Trophoblast cell (in vitro differentiated cells and primary cell): ENCODE measurements around the gene GTF2F2. TPM values are rescaled to one million over a fixed set of nuclear protein-coding genes. Genes with fewer than 3 reads are reported as not detected.
A peak's percentile ranks its signal among the peaks of the same experiment; 100 is the strongest.

Experiments used
- DNase-seq, 2 donors: peaks; one replicate each; pipeline ENCODE4 v3.0.0-alpha.2; 2016
- H2AFZ ChIP-seq: 2 replicates; pipeline ENCODE4 v1.6.1; 2013; ENCODE audit warnings: low read length, moderate library complexity, mild to moderate bottlenecking; ENCODE audit not compliant: insufficient read depth, poor library complexity
- H2AK5ac ChIP-seq: 2 replicates; pipeline ENCODE4 v1.6.1; 2013; ENCODE audit warnings: mild to moderate bottlenecking, low read length
- H2BK120ac ChIP-seq: 2 replicates; pipeline ENCODE4 v1.6.1; 2013; ENCODE audit warnings: low read length, mild to moderate bottlenecking, moderate library complexity; ENCODE audit not compliant: insufficient read depth, poor library complexity
- H2BK12ac ChIP-seq: 2 replicates; pipeline ENCODE4 v1.6.1; 2013; ENCODE audit warnings: mild to moderate bottlenecking, low read length, moderate library complexity
- H2BK5ac ChIP-seq: 2 replicates; pipeline ENCODE4 v1.6.1; 2013; ENCODE audit warnings: low read length, low read depth, moderate library complexity, mild to moderate bottlenecking; ENCODE audit not compliant: poor library complexity
- H3K14ac ChIP-seq: 2 replicates; pipeline ENCODE4 v1.6.1; 2013; ENCODE audit warnings: mild to moderate bottlenecking, low read length
- H3K18ac ChIP-seq: 2 replicates; pipeline ENCODE4 v1.6.1; 2013; ENCODE audit warnings: mild to moderate bottlenecking, low read length
- H3K23ac ChIP-seq: 2 replicates; pipeline ENCODE4 v1.6.1; 2013; ENCODE audit warnings: low read length
- H3K27ac ChIP-seq: 2 replicates; pipeline ENCODE4 v1.5.1; 2013; ENCODE audit warnings: low read depth, mild to moderate bottlenecking, inconsistent platforms, low read length, moderate library complexity
- H3K27me3 ChIP-seq: 2 replicates; pipeline ENCODE4 v1.6.1; 2013; ENCODE audit warnings: inconsistent platforms, mild to moderate bottlenecking, low read length, moderate library complexity; ENCODE audit not compliant: insufficient read depth
- H3K36me3 ChIP-seq, 2 experiments: 1 replicate in 1 of 2; 2 replicates in 1 of 2; pipeline ENCODE4 v1.6.1; 2013; ENCODE audit warnings: low read length in 2 of 2, mild to moderate bottlenecking in 2 of 2, moderate library complexity in 1 of 2; ENCODE audit not compliant: insufficient read depth in 2 of 2, control insufficient read depth in 1 of 2
- H3K4ac ChIP-seq: 2 replicates; pipeline ENCODE4 v1.6.1; 2013; ENCODE audit warnings: low read depth, mild to moderate bottlenecking, low read length, moderate library complexity
- H3K4me1 ChIP-seq, 2 experiments: 1 replicate in 1 of 2; 2 replicates in 1 of 2; pipeline ENCODE4 v1.6.1; 2013; ENCODE audit warnings: low read length in 2 of 2, mild to moderate bottlenecking in 2 of 2, moderate library complexity in 1 of 2; ENCODE audit not compliant: insufficient read depth in 2 of 2, control insufficient read depth in 1 of 2
- H3K4me2 ChIP-seq: 2 replicates; pipeline ENCODE4 v1.6.1; 2013; ENCODE audit warnings: inconsistent platforms, mild to moderate bottlenecking, low read length, moderate library complexity
- H3K4me3 ChIP-seq: 2 replicates; pipeline ENCODE4 v1.5.1; 2013; ENCODE audit warnings: mild to moderate bottlenecking, low read depth, low read length, inconsistent platforms
- H3K79me1 ChIP-seq: one replicate; pipeline ENCODE4 v1.6.1; 2013; ENCODE audit warnings: low read length
- H3K79me2 ChIP-seq: 2 replicates; pipeline ENCODE4 v1.6.1; 2013; ENCODE audit warnings: low read length, mild to moderate bottlenecking; ENCODE audit not compliant: control insufficient read depth, insufficient read depth, poor library complexity
- H3K9ac ChIP-seq: 2 replicates; pipeline ENCODE4 v1.6.1; 2013; ENCODE audit warnings: mild to moderate bottlenecking, low read length
- H3K9me3 ChIP-seq: 2 replicates; pipeline ENCODE4 v1.6.1; 2013; ENCODE audit warnings: low read depth, mild to moderate bottlenecking, control low read depth, inconsistent platforms, low read length; ENCODE audit not compliant: insufficient read depth
- H4K12ac ChIP-seq: 2 replicates; pipeline ENCODE4 v1.6.1; 2013; ENCODE audit warnings: low read depth, mild to moderate bottlenecking, low read length, moderate library complexity
- H4K8ac ChIP-seq: 2 replicates; pipeline ENCODE4 v1.6.1; 2013; ENCODE audit warnings: low read depth, mild to moderate bottlenecking, low read length, moderate library complexity
- H4K91ac ChIP-seq: one replicate; pipeline ENCODE4 v1.6.1; 2013; ENCODE audit warnings: low read depth, mild to moderate bottlenecking, low read length, moderate library complexity
- WGBS: extraction: QIAGEN DNeasy Blood & Tissue Kit; methylation state at CpG from one replicate; pipeline ENCODE4 v1.1.7; 2013; ENCODE audit warnings: missing lambda C conversion rate; ENCODE audit not compliant: insufficient read length, insufficient coverage; ENCODE audit errors: extremely low coverage; 5-methylcytosine and 5-hydroxymethylcytosine counted together
- polyA plus RNA-seq: library from polyadenylated mRNA; stranded (reverse); fragments of 200-250 nt; gene quantifications from 2 replicates; pipeline ENCODE4 v1.2.3, GENCODE V29; 2013

The GTF2F2 gene
- polyA plus RNA-seq = 19.9 and 20.5 TPM in 2 replicates

- H3K27me3 ChIP-seq = no peaks in the 10 kb centered on the region
- no peak within 1 kb of the TSS for H2AK5ac ChIP-seq
- peak; percentile 88 to 97 for DNase-seq
- H3K4me3 ChIP-seq = peak within 1 kb of the TSS; percentile 94
- peak within 1 kb of the TSS; percentile 40 for H2AFZ ChIP-seq
- H3K9me3 ChIP-seq = no peaks in the 10 kb centered on the region
- peak within 1 kb of the TSS; percentile 49 for H3K14ac ChIP-seq
- no peak within 1 kb of the TSS for H2BK12ac ChIP-seq
- H4K12ac ChIP-seq = peak within 1 kb of the TSS; percentile 83
- H3K79me2 ChIP-seq = peaks cover 4% of the 10 kb centered on the region
- peak within 1 kb of the TSS; percentile 30 for H2BK120ac ChIP-seq
- no CpG with 5 or more reads among the region's 53 CpGs for WGBS
- H2BK5ac ChIP-seq = peak within 1 kb of the TSS; percentile 28
- H3K27ac ChIP-seq = peak within 1 kb of the TSS; percentile 85
- peaks cover 0 to 2% of the 10 kb centered on the region in 2 experiments for H3K36me3 ChIP-seq
- peak within 1 kb of the TSS; percentile 95 for H3K9ac ChIP-seq
- H3K18ac ChIP-seq = peak within 1 kb of the TSS; percentile 44
- H3K23ac ChIP-seq = peak within 1 kb of the TSS; percentile 54
- H4K91ac ChIP-seq = peak within 1 kb of the TSS; percentile 63
- H3K4me2 ChIP-seq = peak within 1 kb of the TSS; percentile 92
- H3K79me1 ChIP-seq = peaks cover 5% of the 10 kb centered on the region
- peaks cover 0 to 7% of the 10 kb centered on the region in 2 experiments for H3K4me1 ChIP-seq
- peak within 1 kb of the TSS; percentile 95 for H4K8ac ChIP-seq
- peak within 1 kb of the TSS; percentile 30 for H3K4ac ChIP-seq
Observed at GRCh38 chr13:45119991-45120864, at the start of gene GTF2F2. Gene GTF2F2 (plus strand): TSS chr13:45120510. CDS start chr13:45120656, 146 bp downstream.

- no peak overlapping the region for H2BK12ac ChIP-seq
- no peaks in the 10 kb centered on the region for H3K4me1 ChIP-seq
- H3K23ac ChIP-seq = no peak overlapping the region
- no peak overlapping the region for H3K9ac ChIP-seq
- no peak overlapping the region for H4K12ac ChIP-seq
- H3K27ac ChIP-seq = no peak overlapping the region
- no peak overlapping the region for H2BK5ac ChIP-seq
- no peak overlapping the region for H3K4me3 ChIP-seq
- no peak overlapping the region for H3K18ac ChIP-seq
- H3K27me3 ChIP-seq = no peaks in the 10 kb centered on the region
- DNase-seq = no peak
- no peak overlapping the region for H2AFZ ChIP-seq
- no peak overlapping the region for H3K4me2 ChIP-seq
- H4K91ac ChIP-seq = no peak overlapping the region
- no peaks in the 10 kb centered on the region for H3K9me3 ChIP-seq
- H3K79me1 ChIP-seq = no peaks in the 10 kb centered on the region
- H4K8ac ChIP-seq = no peak overlapping the region
- no peaks in the 10 kb centered on the region for H3K36me3 ChIP-seq
- no peak overlapping the region for H3K14ac ChIP-seq
- H2BK120ac ChIP-seq = no peak overlapping the region
- H3K79me2 ChIP-seq = no peaks in the 10 kb centered on the region
- WGBS = no CpG with 5 or more reads among the region's 4 CpGs
- H3K4ac ChIP-seq = no peak overlapping the region
- H2AK5ac ChIP-seq = no peak overlapping the region
Observed at GRCh38 chr13:45073809-45074208, 46.5 kb upstream of the GTF2F2 start.

- no peak overlapping the region for H3K4ac ChIP-seq
- H4K91ac ChIP-seq = no peak overlapping the region
- H3K4me2 ChIP-seq = no peak overlapping the region
- H3K79me2 ChIP-seq = no peaks in the 10 kb centered on the region
- no peak overlapping the region for H4K12ac ChIP-seq
- H3K79me1 ChIP-seq = no peaks in the 10 kb centered on the region
- H3K27me3 ChIP-seq = no peaks in the 10 kb centered on the region
- no peak overlapping the region for H3K14ac ChIP-seq
- H2AFZ ChIP-seq = no peak overlapping the region
- H3K9ac ChIP-seq = no peak overlapping the region
- no peak overlapping the region for H2BK5ac ChIP-seq
- H3K18ac ChIP-seq = no peak overlapping the region
- no peak overlapping the region for H2BK120ac ChIP-seq
- WGBS = no CpG with 5 or more reads among the region's 6 CpGs
- no peaks in the 10 kb centered on the region for H3K4me1 ChIP-seq
- no peaks in the 10 kb centered on the region for H3K9me3 ChIP-seq
- no peak overlapping the region for H2AK5ac ChIP-seq
- H3K23ac ChIP-seq = no peak overlapping the region
- no peak overlapping the region for H3K27ac ChIP-seq
- no peak overlapping the region for H3K4me3 ChIP-seq
- no peak overlapping the region for H4K8ac ChIP-seq
- no peak overlapping the region for H2BK12ac ChIP-seq
- DNase-seq = no peak
- no peaks in the 10 kb centered on the region for H3K36me3 ChIP-seq
Observed at GRCh38 chr13:45074721-45075120, 45.6 kb upstream of the GTF2F2 start.

GRCh38 chr13:45078003-45078402 lies 42.3 kb upstream of the GTF2F2 start:
- Histone ChIP-seq H3K36me3 (no peaks in the 10 kb centered on the region), H2AFZ (no peak overlapping the region), H3K27me3 (no peaks in the 10 kb centered on the region), H4K91ac (no peak overlapping the region), H3K9me3 (no peaks in the 10 kb centered on the region), H3K4me3 (no peak overlapping the region), H3K4ac (no peak overlapping the region), H3K23ac (no peak overlapping the region), H3K27ac (no peak overlapping the region), H4K12ac (no peak overlapping the region), H2BK12ac (no peak overlapping the region), H3K9ac (no peak overlapping the region), H3K14ac (no peak overlapping the region), H2BK120ac (no peak overlapping the region), H2AK5ac (no peak overlapping the region), H3K4me2 (no peak overlapping the region), H3K79me2 (no peaks in the 10 kb centered on the region), H4K8ac (no peak overlapping the region), H3K79me1 (no peaks in the 10 kb centered on the region), H3K18ac (no peak overlapping the region), H3K4me1 (no peaks in the 10 kb centered on the region), H2BK5ac (no peak overlapping the region)
- no CpG with 5 or more reads among the region's 1 CpG for WGBS
- no peak for DNase-seq
